Measurements from ENCODE around the gene RHBDD3. TPM values are rescaled to one million over a fixed set of nuclear protein-coding genes. Genes with fewer than 3 reads are reported as not detected.

RHBDD3 gene
- total and polyA plus RNA-seq, 2 experiments from 2014 or later, result 55.0 to 115 TPM

GRCh38 chr22:29288837-29289236, 21.1 kb upstream of the RHBDD3 start:
- peaks cover 95% of the 10 kb centered on the region for H3K36me3 ChIP-seq (ENCODE audit: insufficient read depth)

More at GRCh38 chr22:29288837-29289236, 21.1 kb upstream of the RHBDD3 start:
- H4K20me1 ChIP-seq (replicated peaks; ENCODE audit: insufficient read depth), result peaks cover 67% of the 10 kb centered on the region
- H3K4me3 Mint-ChIP-seq, result no peak overlapping the region
- peaks cover 97% of the 10 kb centered on the region for H3K36me3 Mint-ChIP-seq (ENCODE audit: low read depth)
- H3K27ac Mint-ChIP-seq, result no peak overlapping the region
- H2AFZ ChIP-seq, result no peak overlapping the region
- no peaks in the 10 kb centered on the region for H3K27me3 ChIP-seq (ENCODE audit: insufficient read depth)
- no peak overlapping the region for H3K4me2 ChIP-seq
- peaks cover 94% of the 10 kb centered on the region for H3K79me2 ChIP-seq (replicated peaks; ENCODE audit: insufficient read depth)
- no peak overlapping the region for H3K27ac ChIP-seq (ENCODE audit: low read depth)
- H3F3A ChIP-seq (replicated peaks; ENCODE audit: low read depth), result peaks cover 28% of the 10 kb centered on the region
- no peaks in the 10 kb centered on the region for H3K4me1 ChIP-seq (ENCODE audit: insufficient read depth)
- TF ChIP-seq EZH2phosphoT487 (IDR thresholded peaks at IDR 0.05; ENCODE audit: unreplicated experiment) (no peak), EZH2 (IDR thresholded peaks at IDR 0.05; ENCODE audit: low read depth, unreplicated experiment) (no peak), ZNF462 (CRISPR knock-in tag; IDR thresholded peaks at IDR 0.05) (no peak), NANOG (IDR thresholded peaks at IDR 0.05; ENCODE audit: borderline replicate concordance) (no peak), STAT1 (IDR thresholded peaks at IDR 0.05; ENCODE audit: unreplicated experiment) (no peak), ZNF114 (CRISPR knock-in tag; IDR thresholded peaks at IDR 0.05) (no peak), POLR2AphosphoS5 (IDR thresholded peaks at IDR 0.05; ENCODE audit: low read depth) (no peak), CREB1 (CRISPR knock-in tag; IDR thresholded peaks at IDR 0.05; ENCODE audit: low read depth) (no peak), JUNB (IDR thresholded peaks at IDR 0.05; ENCODE audit: unreplicated experiment) (no peak), ZNF331 (CRISPR knock-in tag; IDR thresholded peaks at IDR 0.05; ENCODE audit: low read depth) (no peak)
- TF ChIP-seq, protein P1, sequence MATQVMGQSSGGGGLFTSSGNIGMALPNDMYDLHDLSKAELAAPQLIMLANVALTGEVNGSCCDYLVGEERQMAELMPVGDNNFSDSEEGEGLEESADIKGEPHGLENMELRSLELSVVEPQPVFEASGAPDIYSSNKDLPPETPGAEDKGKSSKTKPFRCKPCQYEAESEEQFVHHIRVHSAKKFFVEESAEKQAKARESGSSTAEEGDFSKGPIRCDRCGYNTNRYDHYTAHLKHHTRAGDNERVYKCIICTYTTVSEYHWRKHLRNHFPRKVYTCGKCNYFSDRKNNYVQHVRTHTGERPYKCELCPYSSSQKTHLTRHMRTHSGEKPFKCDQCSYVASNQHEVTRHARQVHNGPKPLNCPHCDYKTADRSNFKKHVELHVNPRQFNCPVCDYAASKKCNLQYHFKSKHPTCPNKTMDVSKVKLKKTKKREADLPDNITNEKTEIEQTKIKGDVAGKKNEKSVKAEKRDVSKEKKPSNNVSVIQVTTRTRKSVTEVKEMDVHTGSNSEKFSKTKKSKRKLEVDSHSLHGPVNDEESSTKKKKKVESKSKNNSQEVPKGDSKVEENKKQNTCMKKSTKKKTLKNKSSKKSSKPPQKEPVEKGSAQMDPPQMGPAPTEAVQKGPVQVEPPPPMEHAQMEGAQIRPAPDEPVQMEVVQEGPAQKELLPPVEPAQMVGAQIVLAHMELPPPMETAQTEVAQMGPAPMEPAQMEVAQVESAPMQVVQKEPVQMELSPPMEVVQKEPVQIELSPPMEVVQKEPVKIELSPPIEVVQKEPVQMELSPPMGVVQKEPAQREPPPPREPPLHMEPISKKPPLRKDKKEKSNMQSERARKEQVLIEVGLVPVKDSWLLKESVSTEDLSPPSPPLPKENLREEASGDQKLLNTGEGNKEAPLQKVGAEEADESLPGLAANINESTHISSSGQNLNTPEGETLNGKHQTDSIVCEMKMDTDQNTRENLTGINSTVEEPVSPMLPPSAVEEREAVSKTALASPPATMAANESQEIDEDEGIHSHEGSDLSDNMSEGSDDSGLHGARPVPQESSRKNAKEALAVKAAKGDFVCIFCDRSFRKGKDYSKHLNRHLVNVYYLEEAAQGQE (IDR thresholded peaks at IDR 0.05; ENCODE audit: unreplicated experiment), result no peak
- TF ChIP-seq, protein P2, sequence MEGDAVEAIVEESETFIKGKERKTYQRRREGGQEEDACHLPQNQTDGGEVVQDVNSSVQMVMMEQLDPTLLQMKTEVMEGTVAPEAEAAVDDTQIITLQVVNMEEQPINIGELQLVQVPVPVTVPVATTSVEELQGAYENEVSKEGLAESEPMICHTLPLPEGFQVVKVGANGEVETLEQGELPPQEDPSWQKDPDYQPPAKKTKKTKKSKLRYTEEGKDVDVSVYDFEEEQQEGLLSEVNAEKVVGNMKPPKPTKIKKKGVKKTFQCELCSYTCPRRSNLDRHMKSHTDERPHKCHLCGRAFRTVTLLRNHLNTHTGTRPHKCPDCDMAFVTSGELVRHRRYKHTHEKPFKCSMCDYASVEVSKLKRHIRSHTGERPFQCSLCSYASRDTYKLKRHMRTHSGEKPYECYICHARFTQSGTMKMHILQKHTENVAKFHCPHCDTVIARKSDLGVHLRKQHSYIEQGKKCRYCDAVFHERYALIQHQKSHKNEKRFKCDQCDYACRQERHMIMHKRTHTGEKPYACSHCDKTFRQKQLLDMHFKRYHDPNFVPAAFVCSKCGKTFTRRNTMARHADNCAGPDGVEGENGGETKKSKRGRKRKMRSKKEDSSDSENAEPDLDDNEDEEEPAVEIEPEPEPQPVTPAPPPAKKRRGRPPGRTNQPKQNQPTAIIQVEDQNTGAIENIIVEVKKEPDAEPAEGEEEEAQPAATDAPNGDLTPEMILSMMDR (conservative IDR thresholded peaks at IDR 0.05; ENCODE audit: low read depth in 2 of 2), result no peak
- TF ChIP-seq, protein P3, sequence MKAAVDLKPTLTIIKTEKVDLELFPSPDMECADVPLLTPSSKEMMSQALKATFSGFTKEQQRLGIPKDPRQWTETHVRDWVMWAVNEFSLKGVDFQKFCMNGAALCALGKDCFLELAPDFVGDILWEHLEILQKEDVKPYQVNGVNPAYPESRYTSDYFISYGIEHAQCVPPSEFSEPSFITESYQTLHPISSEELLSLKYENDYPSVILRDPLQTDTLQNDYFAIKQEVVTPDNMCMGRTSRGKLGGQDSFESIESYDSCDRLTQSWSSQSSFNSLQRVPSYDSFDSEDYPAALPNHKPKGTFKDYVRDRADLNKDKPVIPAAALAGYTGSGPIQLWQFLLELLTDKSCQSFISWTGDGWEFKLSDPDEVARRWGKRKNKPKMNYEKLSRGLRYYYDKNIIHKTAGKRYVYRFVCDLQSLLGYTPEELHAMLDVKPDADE (IDR thresholded peaks at IDR 0.05), result no peak
- no peaks in the 10 kb centered on the region for H3K9me3 Mint-ChIP-seq
- no peak for DNase-seq (ENCODE audit: low spot score)
- ATAC-seq, result no peak
- H3K4me1 Mint-ChIP-seq, result peaks cover 3% of the 10 kb centered on the region; the same call in 2 of the 3 replicates
- peaks cover 7% of the 10 kb centered on the region for H3K27me3 Mint-ChIP-seq (ENCODE audit: insufficient read depth, low read depth, poor library complexity)
- H3K9me2 ChIP-seq (ENCODE audit: insufficient read depth), result no peaks in the 10 kb centered on the region
- no peak overlapping the region for H3K4me3 ChIP-seq
